GM12865 (cell line): Measurements from ENCODE around the gene MDM1.

ENCODE experiments used
- DNase-seq: peaks from one replicate; pipeline ENCODE4 v3.0.0; 2010; ENCODE audit warnings: low read depth
- H3K4me3 ChIP-seq: 2 replicates; pipeline ENCODE4 v1.5.1; 2011; ENCODE audit warnings: mild to moderate bottlenecking, low read depth, low read length, control low read depth
- CTCF ChIP-seq: IDR thresholded peaks from 2 replicates; pipeline ENCODE4 v1.5.1; 2011; ENCODE audit warnings: low read length, control low read depth, low read depth, inconsistent platforms; ENCODE audit not compliant: insufficient read depth; ENCODE audit errors: missing control alignments

The MDM1 gene

GRCh38 chr12:68259318-68259940 lies 72.7 kb downstream of the MDM1 start:
- no peak overlapping the region for H3K4me3 ChIP-seq
- DNase-seq = peak; percentile 31
- no peak for TF ChIP-seq CTCF

DNA sequence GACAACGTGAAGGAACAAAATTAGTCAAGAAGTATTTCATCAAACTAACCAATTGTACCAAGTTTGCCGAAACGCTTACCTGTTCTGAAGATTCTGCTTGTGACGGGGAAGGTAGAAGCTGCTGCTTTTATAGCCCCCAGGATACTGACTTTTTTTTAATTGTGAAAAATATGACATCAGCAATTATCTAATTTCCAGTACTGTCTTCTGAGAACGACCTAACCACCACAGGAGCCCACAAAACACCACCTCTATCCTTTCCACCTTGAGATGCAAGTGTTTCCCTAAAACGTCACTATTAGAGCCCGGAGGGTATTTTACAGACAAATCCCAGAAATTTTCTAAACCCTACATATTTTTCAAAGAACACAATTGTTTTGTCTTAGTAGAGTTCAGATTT lies 78.7 kb downstream of the MDM1 start, which contains the start of gene IL22:
IL22 (minus strand) TSS at position 101 of the 400 bp plus-strand sequence. CDS start 156 bp downstream, outside the sequence.
- no peak for DNase-seq
- no peak within 1 kb of the TSS for H3K4me3 ChIP-seq
- TF ChIP-seq CTCF = no peak

DNA sequence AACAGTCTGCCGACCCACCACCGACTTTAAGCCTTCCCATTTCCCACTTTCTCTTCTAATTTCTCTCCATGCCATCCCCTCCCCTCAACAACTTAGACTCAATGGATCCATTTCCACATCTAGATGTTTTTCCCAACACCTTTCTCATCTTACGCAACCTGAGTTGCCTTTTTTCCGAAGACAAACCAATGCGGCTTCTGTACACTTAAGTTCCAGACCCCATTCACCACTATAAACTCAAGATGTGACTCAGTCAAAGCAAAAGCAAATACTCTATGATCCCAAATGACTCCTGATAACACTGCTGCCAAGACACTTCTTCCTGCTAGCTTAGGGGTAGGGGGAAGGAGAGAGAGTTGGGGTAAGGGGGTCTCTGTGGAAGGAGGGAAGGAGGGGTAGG lies 80.1 kb downstream of the MDM1 start:
- DNase-seq = no peak
- H3K4me3 ChIP-seq = no peak overlapping the region
- no peak for TF ChIP-seq CTCF

GRCh38 chr12:68250454-68250853 lies 81.7 kb downstream of the MDM1 start:
- no peak for TF ChIP-seq CTCF
- DNase-seq = no peak
- no peak overlapping the region for H3K4me3 ChIP-seq

DNA sequence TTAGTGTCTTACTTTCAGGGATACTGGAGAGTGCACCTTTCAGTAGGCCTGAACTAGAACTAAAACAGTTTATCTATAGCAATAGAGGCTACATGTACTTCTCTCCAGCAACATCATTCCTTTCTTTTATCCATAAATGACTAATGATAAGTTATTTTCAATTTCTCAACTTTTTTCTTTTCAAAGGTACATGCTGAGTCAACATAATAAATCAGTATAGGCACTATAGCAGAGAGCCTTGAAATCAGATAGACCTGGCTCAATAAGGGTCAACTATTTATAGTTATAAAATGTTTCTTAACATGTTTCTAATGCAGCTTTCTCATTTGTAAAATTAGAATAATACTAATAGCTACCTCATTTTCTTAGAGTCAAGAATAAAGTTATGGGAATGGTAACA lies 84.4 kb downstream of the MDM1 start:
- no peak for DNase-seq
- no peak for TF ChIP-seq CTCF
- H3K4me3 ChIP-seq = no peak overlapping the region

- no peak for TF ChIP-seq CTCF
- no peak for DNase-seq
- no peak overlapping the region for H3K4me3 ChIP-seq
Measured at GRCh38 chr12:68246350-68246749, 85.8 kb downstream of the MDM1 start.
